K562 (cell line): ENCODE measurements around the gene TBX1. TPM values are rescaled to one million over a fixed set of nuclear protein-coding genes. Genes with fewer than 3 reads are reported as not detected.
A peak's percentile ranks its signal among the peaks of the same experiment; 100 is the strongest.

ENCODE experiments used
- CREM ChIP-seq: IDR thresholded peaks from 2 replicates; pipeline ENCODE4 v1.6.1; 2014; ENCODE audit warnings: antibody characterized with exemption, low read depth
- GTF2E2 ChIP-seq: fragments of 200-800 bp; sonication (Bioruptor generic); IDR thresholded peaks from 2 replicates; pipeline ENCODE4 v1.6.1; 2016; ENCODE audit warnings: missing genetic modification characterization, missing compliant biosample characterization
- HMGN3 ChIP-seq: IDR thresholded peaks from 2 replicates; pipeline ENCODE4 v1.6.1; 2011; ENCODE audit warnings: borderline replicate concordance, low read depth, mild to moderate bottlenecking, mixed read lengths, low read length; ENCODE audit not compliant: insufficient read length; ENCODE audit errors: extremely low read depth
- HSF4 ChIP-seq: fragments of 250-450 bp; sonication (Bioruptor Pico); IDR thresholded peaks from 2 replicates; pipeline ENCODE4 v2.1.2; 2022; ENCODE audit warnings: mild to moderate bottlenecking, moderate library complexity, borderline replicate concordance
- ILK ChIP-seq: fragments of 450-650 bp; IDR thresholded peaks from 2 replicates; pipeline ENCODE4 v1.6.1; 2016; ENCODE audit warnings: missing genetic modification characterization, low read depth, mild to moderate bottlenecking, missing compliant biosample characterization, moderate library complexity, borderline replicate concordance
- JUND ChIP-seq, 2 experiments: IDR thresholded peaks; 2 replicates in 1 of 2; 3 replicates in 1 of 2; pipeline ENCODE4 v1.6.1; 2011; ENCODE audit warnings: borderline replicate concordance in 2 of 2, low read depth in 2 of 2, low read length in 2 of 2, improper control_type of control experiment in 1 of 2, missing biosample characterization in 1 of 2, missing genetic modification characterization in 1 of 2, missing genetic modification reagents in 1 of 2
- KLF10 ChIP-seq: fragments of 250-450 bp; sonication (Bioruptor Pico); IDR thresholded peaks from 2 replicates; pipeline ENCODE4 v1.6.1; 2021; ENCODE audit warnings: matching md5 sums
- NFE2 ChIP-seq: IDR thresholded peaks from 2 replicates; pipeline ENCODE4 v1.6.1; 2014; ENCODE audit warnings: antibody characterized with exemption, low read depth
- POLR2B ChIP-seq: fragments of 450-650 bp; IDR thresholded peaks from 2 replicates; pipeline ENCODE4 v1.6.1; 2018; ENCODE audit warnings: low read depth; ENCODE audit not compliant: partially characterized antibody
- PPARD ChIP-seq: fragments of 250-450 bp; sonication (Bioruptor Pico); IDR thresholded peaks from 2 replicates; pipeline ENCODE4 v1.8.0; 2022; ENCODE audit warnings: inconsistent platforms, mild to moderate bottlenecking, moderate library complexity
- PTTG1 ChIP-seq: fragments of 450-650 bp; IDR thresholded peaks from 2 replicates; pipeline ENCODE4 v1.6.1; 2016; ENCODE audit warnings: low read depth, mild to moderate bottlenecking, missing genetic modification characterization, missing compliant biosample characterization
- RBM22 ChIP-seq: fragments of 200-400 bp; formaldehyde crosslinking; IDR thresholded peaks from 2 replicates; pipeline ENCODE4 v1.6.1; 2018; ENCODE audit warnings: low read length, low read depth; ENCODE audit not compliant: poor library complexity, severe bottlenecking
- RFX7 ChIP-seq: fragments of 250-450 bp; sonication (Bioruptor Pico); IDR thresholded peaks from 2 replicates; pipeline ENCODE4 v1.5.1; 2021; ENCODE audit warnings: mild to moderate bottlenecking
- STAT5B ChIP-seq: fragments of 250-450 bp; sonication (Bioruptor Pico); IDR thresholded peaks from 2 replicates; pipeline ENCODE4 v1.8.0; 2021; ENCODE audit warnings: mild to moderate bottlenecking, inconsistent platforms
- ZNF12 ChIP-seq: sonication (generic); formaldehyde crosslinking; IDR thresholded peaks from 2 replicates; pipeline ENCODE4 v1.4.0; 2020; ENCODE audit warnings: mild to moderate bottlenecking, missing genetic modification reagents
- ZNF184 ChIP-seq: sonication (generic); formaldehyde crosslinking; IDR thresholded peaks from 2 replicates; pipeline ENCODE4 v1.5.0; 2020; ENCODE audit warnings: missing genetic modification reagents
- ZNF347 ChIP-seq: fragments of 450-650 bp; formaldehyde crosslinking; IDR thresholded peaks from 2 replicates; pipeline ENCODE4 v1.4.0; 2020; ENCODE audit warnings: low read depth, mild to moderate bottlenecking, moderate library complexity
- ZNF431 ChIP-seq: sonication (generic); formaldehyde crosslinking; IDR thresholded peaks from 2 replicates; pipeline ENCODE4 v1.8.0; 2022; ENCODE audit warnings: mild to moderate bottlenecking, missing genetic modification reagents
- ZNF589 ChIP-seq: fragments of 200-800 bp; sonication (Bioruptor generic); IDR thresholded peaks from 2 replicates; pipeline ENCODE4 v1.6.1; 2016; ENCODE audit warnings: low read depth, missing genetic modification characterization, missing compliant biosample characterization
- ZNF644 ChIP-seq: fragments of 200-800 bp; sonication (Bioruptor generic); IDR thresholded peaks from 2 replicates; pipeline ENCODE4 v1.6.1; 2016; ENCODE audit warnings: low read depth, missing genetic modification characterization, missing compliant biosample characterization
- ZNF707 ChIP-seq: fragments of 250-450 bp; sonication (Bioruptor Pico); conservative IDR thresholded peaks from 2 replicates; pipeline ENCODE4 v1.8.0; 2022; ENCODE audit warnings: inconsistent platforms, mild to moderate bottlenecking, moderate library complexity
- polyA plus RNA-seq, 8 experiments: library from polyadenylated mRNA; depleted of rRNA in 4 of 8; stranded (reverse) in 5 of 8; unstranded in 3 of 8; fragments of >200 nt; fragmentation: Nextera tagmentation in 2 of 8; fragmentation: Illumina TruSeq in 1 of 8; extraction: Ambion mirVana in 2 of 8; extraction: Trizol in 1 of 8; gene quantifications; 2 replicates each; pipeline versions ENCODE4 v1.2.1 to v1.2.3, GENCODE V29; 2011 to 2014; ENCODE audit warnings: inconsistent platforms in 1 of 8, missing spikeins in 1 of 8
- total RNA-seq, 7 experiments: library from RNA; depleted of rRNA in 6 of 7; stranded (reverse); fragments of >200 nt in 6 of 7; fragmentation: Illumina TruSeq in 2 of 7; extraction: Trizol in 2 of 7; gene quantifications; 2 replicates each; pipeline versions ENCODE4 v1.2.1 to v1.2.3, GENCODE V29; 2011 to 2021; ENCODE audit warnings: low replicate concordance in 1 of 7
- TF ChIP-seq, protein P1 (sequence below): IDR thresholded peaks from 2 replicates; pipeline ENCODE4 v1.6.1; 2011; ENCODE audit warnings: borderline replicate concordance, low read depth, mild to moderate bottlenecking, moderate library complexity, low read length; ENCODE audit not compliant: insufficient read depth, poor library complexity, severe bottlenecking
- TF ChIP-seq, protein P2 (sequence below): fragments of 250-450 bp; sonication (Bioruptor Pico); IDR thresholded peaks from 2 replicates; pipeline ENCODE4 v1.8.0; 2022; ENCODE audit warnings: moderate library complexity, mild to moderate bottlenecking, inconsistent platforms
- TF ChIP-seq, protein P3 (sequence below): fragments of 450-650 bp; formaldehyde crosslinking; IDR thresholded peaks from 2 replicates; pipeline ENCODE4 v1.4.0; 2020; ENCODE audit warnings: mild to moderate bottlenecking

TBX1 gene
- total and polyA plus RNA-seq, 9 of the 15 experiments (the other 6 are each of a cell fraction or from before 2014, with no cell fraction given), result 0.07 to 35.0 (median 3.9) TPM

DNA sequence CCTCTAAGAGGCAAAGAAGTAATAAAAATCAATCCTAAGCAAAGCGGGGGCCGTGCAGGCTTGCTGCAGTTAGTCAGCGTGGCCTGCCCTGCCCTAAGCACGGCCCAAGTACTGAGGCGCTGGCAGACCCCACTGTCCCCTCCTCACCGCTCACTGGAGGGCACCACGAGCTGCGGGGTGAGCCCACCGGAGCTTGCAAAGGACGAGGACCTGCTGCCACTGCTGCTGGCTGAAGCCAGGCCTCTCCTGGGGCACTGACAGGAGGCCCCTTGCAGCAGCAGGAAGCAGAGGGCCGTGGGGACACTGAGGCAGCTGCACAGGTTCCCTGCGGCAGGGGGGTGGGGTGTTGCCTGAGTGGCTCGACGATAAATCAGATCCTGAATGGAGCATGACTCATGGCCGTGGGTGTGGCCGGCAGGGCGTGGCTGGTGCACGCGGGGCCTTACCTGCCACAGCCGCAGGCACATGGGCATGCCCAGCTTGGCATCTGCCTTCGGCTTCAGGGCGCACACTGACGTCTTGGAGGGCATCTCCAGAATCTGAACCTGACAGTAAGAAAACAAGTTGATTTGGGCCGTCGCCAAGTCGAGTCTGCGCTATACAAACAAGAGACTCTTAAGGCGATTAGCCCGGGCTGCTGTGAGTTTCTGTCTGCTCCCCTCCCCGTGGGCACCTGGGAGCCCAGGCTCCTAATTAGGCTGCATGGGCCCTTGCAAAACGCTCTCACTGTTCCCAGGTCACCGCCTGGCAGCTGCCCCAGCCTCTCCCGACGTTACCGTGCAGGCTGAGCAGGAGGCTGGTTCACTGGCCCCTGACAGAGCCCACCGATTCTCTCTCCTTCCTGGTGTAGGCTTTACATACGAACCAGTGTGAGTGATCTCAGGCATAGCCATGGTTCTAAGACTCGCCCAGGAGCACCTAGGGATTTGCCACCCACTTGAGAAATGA, 45.9 kb downstream of the TBX1 start (continued):
- TF ChIP-seq, protein P1, sequence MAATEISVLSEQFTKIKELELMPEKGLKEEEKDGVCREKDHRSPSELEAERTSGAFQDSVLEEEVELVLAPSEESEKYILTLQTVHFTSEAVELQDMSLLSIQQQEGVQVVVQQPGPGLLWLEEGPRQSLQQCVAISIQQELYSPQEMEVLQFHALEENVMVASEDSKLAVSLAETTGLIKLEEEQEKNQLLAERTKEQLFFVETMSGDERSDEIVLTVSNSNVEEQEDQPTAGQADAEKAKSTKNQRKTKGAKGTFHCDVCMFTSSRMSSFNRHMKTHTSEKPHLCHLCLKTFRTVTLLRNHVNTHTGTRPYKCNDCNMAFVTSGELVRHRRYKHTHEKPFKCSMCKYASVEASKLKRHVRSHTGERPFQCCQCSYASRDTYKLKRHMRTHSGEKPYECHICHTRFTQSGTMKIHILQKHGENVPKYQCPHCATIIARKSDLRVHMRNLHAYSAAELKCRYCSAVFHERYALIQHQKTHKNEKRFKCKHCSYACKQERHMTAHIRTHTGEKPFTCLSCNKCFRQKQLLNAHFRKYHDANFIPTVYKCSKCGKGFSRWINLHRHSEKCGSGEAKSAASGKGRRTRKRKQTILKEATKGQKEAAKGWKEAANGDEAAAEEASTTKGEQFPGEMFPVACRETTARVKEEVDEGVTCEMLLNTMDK, result no peak
- no peak for TF ChIP-seq HSF4
- no peak for TF ChIP-seq RFX7 (CRISPR knock-in tag)
- TF ChIP-seq, protein P2, sequence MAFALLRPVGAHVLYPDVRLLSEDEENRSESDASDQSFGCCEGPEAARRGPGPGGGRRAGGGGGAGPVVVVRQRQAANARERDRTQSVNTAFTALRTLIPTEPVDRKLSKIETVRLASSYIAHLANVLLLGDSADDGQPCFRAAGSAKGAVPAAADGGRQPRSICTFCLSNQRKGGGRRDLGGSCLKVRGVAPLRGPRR (CRISPR knock-in tag), result no peak
- TF ChIP-seq POLR2B, result no peak
- no peak for TF ChIP-seq ZNF431 (CRISPR knock-in tag)
- no peak for TF ChIP-seq PPARD (CRISPR knock-in tag)
- TF ChIP-seq, protein P3, sequence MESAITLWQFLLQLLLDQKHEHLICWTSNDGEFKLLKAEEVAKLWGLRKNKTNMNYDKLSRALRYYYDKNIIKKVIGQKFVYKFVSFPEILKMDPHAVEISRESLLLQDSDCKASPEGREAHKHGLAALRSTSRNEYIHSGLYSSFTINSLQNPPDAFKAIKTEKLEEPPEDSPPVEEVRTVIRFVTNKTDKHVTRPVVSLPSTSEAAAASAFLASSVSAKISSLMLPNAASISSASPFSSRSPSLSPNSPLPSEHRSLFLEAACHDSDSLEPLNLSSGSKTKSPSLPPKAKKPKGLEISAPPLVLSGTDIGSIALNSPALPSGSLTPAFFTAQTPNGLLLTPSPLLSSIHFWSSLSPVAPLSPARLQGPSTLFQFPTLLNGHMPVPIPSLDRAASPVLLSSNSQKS (CRISPR knock-in tag), result no peak
- TF ChIP-seq JUND (IDR thresholded peaks at IDR 0.05; ENCODE audit: borderline replicate concordance, low read depth, low read length), result peak; percentile 100
- TF ChIP-seq JUND (tag; IDR thresholded peaks at IDR 0.05; ENCODE audit: borderline replicate concordance, low read depth, low read length), result peak; percentile 100
- TF ChIP-seq ZNF707 (CRISPR knock-in tag), result no peak
- 0 out of 2 replicates have a peak, but pooled peaks have one; percentile 41 for TF ChIP-seq KLF10 (CRISPR knock-in tag)
- TF ChIP-seq STAT5B (CRISPR knock-in tag), result no peak
- TF ChIP-seq ZNF184, result no peak
- TF ChIP-seq ZNF589 (CRISPR knock-in tag), result no peak
- TF ChIP-seq RBM22, result no peak
- no peak for TF ChIP-seq GTF2E2 (tag)
- TF ChIP-seq ZNF12, result no peak
- peak; percentile 78; the same call in 1 of the 2 replicates for TF ChIP-seq NFE2
- TF ChIP-seq PTTG1 (tag), result no peak
- no peak for TF ChIP-seq ZNF347 (CRISPR knock-in tag)
- no peak for TF ChIP-seq ZNF644 (tag)
- no peak for TF ChIP-seq ILK (tag)
- TF ChIP-seq CREM, result peak; percentile 87
- TF ChIP-seq HMGN3, result peak; percentile 98
